ENCODE results near the gene WDTC1.
"Not testable (repeated sequence)": the region's sequence is repeated elsewhere in the genome, so short reads cannot be mapped to it uniquely, and the experiment has no call there.

The WDTC1 gene

DNA sequence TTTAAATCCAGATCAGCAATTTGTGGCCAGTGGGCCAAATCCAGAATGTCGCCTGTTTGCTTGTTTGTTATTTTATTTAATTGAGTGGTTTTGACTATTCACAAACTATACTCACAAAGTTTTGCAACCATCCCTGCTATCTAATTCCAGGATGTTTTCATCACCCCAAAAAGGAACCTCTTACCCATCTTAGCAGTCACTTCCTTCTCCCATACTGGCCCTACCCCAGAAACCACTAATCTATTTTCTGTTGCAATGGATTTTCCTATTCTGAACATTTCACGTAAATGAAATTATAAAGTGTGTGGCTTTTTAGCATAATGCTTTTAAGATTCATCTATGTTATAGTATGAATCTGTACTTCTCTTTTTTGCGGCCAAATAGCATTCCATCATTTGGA lies 41.3 kb downstream of the WDTC1 start:
- H3K4me3 ChIP-seq (ENCODE audit: control insufficient read depth, low read depth, low read length), result no peak overlapping the region
- DNase-seq (ENCODE audit: low read depth), result no peak
- TF ChIP-seq, protein P1, sequence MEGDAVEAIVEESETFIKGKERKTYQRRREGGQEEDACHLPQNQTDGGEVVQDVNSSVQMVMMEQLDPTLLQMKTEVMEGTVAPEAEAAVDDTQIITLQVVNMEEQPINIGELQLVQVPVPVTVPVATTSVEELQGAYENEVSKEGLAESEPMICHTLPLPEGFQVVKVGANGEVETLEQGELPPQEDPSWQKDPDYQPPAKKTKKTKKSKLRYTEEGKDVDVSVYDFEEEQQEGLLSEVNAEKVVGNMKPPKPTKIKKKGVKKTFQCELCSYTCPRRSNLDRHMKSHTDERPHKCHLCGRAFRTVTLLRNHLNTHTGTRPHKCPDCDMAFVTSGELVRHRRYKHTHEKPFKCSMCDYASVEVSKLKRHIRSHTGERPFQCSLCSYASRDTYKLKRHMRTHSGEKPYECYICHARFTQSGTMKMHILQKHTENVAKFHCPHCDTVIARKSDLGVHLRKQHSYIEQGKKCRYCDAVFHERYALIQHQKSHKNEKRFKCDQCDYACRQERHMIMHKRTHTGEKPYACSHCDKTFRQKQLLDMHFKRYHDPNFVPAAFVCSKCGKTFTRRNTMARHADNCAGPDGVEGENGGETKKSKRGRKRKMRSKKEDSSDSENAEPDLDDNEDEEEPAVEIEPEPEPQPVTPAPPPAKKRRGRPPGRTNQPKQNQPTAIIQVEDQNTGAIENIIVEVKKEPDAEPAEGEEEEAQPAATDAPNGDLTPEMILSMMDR (IDR thresholded peaks at IDR 0.05; ENCODE audit: control insufficient read depth, insufficient read depth, low read depth, low read length, missing control alignments), result no peak

DNA sequence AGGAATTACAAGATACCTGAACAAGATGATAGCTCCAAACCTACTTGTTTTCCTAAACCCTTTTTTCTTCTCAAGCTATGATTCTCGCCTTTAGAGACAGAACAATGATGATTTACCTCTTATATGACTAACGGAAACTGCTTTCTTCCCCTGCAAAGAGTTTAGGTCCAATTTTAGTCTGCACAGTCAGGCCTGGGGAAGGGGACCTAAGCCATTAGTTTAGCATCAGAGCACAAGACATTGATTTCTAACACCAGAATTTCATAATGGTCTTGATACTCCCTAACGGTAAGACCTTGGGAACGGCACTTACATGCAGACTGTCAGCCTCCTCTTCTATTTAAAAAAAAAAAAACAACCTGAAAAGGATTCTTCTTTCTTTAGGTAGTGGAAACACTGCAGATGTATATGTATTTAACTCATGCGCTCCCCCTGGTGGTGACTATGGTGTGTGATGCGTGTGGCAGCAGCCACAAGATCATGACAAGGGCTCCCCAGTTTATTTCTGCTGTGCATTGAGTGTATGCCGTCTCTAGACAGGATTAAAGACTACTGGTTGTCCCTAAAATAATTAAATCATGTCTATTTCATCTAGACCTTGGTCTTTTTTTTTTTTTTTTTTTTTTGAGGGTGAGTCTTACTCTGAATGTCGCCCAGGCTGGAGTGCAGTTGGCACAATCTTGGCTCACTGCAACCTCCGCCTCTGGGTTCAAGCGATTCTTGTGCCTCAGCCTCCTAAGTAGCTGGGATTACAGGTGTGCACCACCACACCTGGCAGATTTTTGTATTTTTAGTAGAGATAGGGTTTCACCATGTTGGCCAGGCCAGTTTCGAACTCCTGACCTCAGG lies 50.2 kb downstream of the WDTC1 start:
- DNase-seq (ENCODE audit: low read depth), result no peak
- no peak overlapping the region for H3K4me3 ChIP-seq (ENCODE audit: control insufficient read depth, low read depth, low read length)
- TF ChIP-seq, protein P1 (IDR thresholded peaks at IDR 0.05; ENCODE audit: control insufficient read depth, insufficient read depth, low read depth, low read length, missing control alignments), result peak; percentile 74

DNA sequence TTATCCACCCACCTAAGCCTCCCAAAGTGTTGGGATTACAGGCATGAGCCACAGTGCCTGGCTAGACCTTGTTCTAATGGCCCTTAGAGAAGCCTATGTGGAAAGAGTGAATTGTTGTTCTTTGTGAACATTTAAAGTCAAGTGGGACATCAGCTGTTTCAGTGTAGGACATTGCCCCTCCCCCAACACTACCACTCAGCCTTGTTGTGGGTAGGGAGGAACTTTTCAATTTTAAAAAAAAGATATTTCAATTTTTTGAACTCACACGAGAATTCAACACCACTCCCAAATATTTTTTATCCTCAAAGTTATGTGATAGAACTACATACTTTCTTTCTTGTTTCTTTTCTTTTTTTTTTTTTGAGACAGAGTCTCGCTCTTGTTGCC lies 50.8 kb downstream of the WDTC1 start:
- TF ChIP-seq, protein P1 (IDR thresholded peaks at IDR 0.05; ENCODE audit: control insufficient read depth, insufficient read depth, low read depth, low read length, missing control alignments), result no peak
- no peak for DNase-seq (ENCODE audit: low read depth)
- H3K4me3 ChIP-seq (ENCODE audit: control insufficient read depth, low read depth, low read length), result no peak overlapping the region

DNA sequence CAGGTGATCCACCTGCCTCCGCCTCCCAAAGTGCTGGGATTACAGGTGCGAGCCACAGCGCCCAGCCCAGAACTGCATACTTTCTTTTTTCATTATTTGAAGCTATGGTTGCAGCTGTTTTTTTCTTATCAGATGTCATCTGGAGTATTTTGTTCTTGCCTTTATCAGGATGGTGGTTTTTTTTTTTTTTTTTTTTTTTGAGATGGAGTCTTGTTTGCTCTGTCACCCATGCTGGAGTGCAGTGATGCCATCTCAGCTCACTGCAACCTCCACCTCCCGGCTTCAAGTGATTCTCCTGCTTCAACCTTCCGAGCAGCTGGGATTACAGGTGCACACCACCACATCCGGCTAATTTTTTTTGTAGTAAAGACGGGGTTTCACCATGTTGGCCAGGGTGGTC lies 51.4 kb downstream of the WDTC1 start:
- DNase-seq (ENCODE audit: low read depth); H3K4me3 ChIP-seq (ENCODE audit: control insufficient read depth, low read depth, low read length): not testable (repeated sequence)

DNA sequence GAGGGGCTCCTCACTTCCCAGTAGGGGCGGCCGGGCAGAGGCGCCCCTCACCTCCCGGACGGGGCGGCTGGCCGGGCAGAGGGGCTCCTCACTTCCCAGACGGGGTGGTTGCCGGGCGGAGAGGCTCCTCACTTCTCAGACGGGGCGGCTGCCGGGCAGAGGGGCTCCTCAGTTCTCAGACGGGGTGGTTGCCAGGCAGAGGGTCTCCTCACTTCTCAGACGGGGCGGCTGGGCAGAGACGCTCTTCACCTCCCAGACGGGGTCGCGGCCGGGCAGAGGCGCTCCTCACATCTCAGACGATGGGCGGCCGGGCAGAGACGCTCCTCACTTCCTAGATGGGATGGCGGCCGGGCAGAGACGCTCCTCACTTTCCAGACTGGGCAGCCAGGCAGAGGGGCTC lies 54.7 kb downstream of the WDTC1 start:
- not testable (repeated sequence) for DNase-seq (ENCODE audit: low read depth); H3K4me3 ChIP-seq (ENCODE audit: control insufficient read depth, low read depth, low read length)

DNA sequence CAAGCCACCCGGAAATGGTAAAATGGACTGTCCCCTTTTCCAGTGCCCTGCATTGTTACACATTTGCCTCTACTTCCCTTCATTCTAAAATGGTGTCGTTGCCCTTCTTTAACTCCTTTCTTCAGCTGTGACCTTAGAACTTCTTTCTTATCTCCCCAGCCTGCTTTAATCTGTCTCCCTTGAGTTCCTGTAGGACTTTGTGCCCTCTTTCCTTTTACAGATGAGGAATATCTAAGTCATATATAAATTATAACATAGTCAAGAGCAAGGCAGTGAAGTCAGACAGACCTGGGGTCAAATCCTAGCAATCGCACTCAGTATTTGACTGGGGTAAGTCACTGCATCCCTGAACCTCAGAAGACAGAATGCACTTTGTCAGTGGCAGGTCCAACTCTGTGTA lies 56.1 kb downstream of the WDTC1 start:
- DNase-seq (ENCODE audit: low read depth), result no peak
- no peak overlapping the region for H3K4me3 ChIP-seq (ENCODE audit: control insufficient read depth, low read depth, low read length)
- TF ChIP-seq, protein P1 (IDR thresholded peaks at IDR 0.05; ENCODE audit: control insufficient read depth, insufficient read depth, low read depth, low read length, missing control alignments), result no peak

DNA sequence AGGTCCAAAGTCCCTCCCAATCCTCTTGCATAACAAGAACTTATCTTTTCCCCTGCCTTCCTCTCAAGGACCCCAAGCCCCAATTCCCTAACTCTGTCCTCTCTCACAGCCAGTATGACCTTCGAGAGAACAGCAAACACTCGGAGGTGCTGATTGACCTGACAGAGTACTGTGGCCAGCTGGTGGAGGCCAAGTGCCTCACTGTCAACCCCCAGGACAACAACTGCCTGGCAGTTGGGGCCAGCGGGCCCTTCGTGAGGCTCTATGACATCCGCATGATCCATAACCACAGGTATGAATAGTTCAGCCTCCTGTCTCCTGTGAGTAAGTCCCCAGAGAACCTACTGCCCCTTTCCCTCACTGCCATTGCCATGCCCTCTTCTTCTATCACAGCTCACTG lies 57.7 kb downstream of the WDTC1 start:
- no peak overlapping the region for H3K4me3 ChIP-seq (ENCODE audit: control insufficient read depth, low read depth, low read length)
- TF ChIP-seq, protein P1 (IDR thresholded peaks at IDR 0.05; ENCODE audit: control insufficient read depth, insufficient read depth, low read depth, low read length, missing control alignments), result no peak
- no peak for DNase-seq (ENCODE audit: low read depth)

DNA sequence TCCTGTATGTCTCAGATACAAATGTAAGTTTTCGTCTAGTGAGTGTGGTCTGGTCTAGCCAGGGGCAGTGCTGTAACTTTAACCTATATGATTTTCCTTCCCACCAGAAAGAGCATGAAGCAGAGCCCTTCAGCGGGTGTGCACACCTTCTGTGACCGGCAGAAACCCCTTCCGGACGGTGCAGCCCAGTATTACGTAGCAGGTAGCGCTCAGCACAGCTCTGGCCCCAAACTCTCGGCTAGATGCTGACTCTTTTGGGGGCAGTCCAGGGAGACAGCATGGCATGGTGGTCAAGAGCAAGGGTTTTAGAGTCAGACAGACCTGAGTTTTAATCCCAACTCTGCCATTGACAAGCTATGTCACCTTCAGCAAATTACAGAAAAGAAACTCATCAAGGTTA lies 59.5 kb downstream of the WDTC1 start:
- DNase-seq (ENCODE audit: low read depth), result no peak
- H3K4me3 ChIP-seq (ENCODE audit: control insufficient read depth, low read depth, low read length), result no peak overlapping the region
- TF ChIP-seq, protein P1 (IDR thresholded peaks at IDR 0.05; ENCODE audit: control insufficient read depth, insufficient read depth, low read depth, low read length, missing control alignments), result no peak
